Stimulated activated naive CD8-positive, alpha-beta T cell treated with anti-CD3 and anti-CD28 coated beads, Interleukin-15, amount 100 ng/mL, for 72 hours (primary cell): ENCODE measurements around the gene PTRH1.

Experiments used
- ATAC-seq: fragments of 150-1000 bp; cut with Tn5 transposase; 2 replicates; pipeline ENCODE4 v1.10.0; 2021; ENCODE audit warnings: mild to moderate bottlenecking, moderate library complexity
- DNase-seq, 2 donors: peaks; one replicate each; pipeline ENCODE4 v3.0.0; 2021 to 2022
- H3K27ac Mint-ChIP-seq, 2 donors: one replicate each; pipeline ENCODE4 v1.8.0; 2022; ENCODE audit warnings: mild to moderate bottlenecking in 2 of 2, mixed read lengths in 2 of 2, moderate library complexity in 2 of 2
- H3K27me3 Mint-ChIP-seq: one replicate; pipeline ENCODE4 v1.8.0; 2022; ENCODE audit warnings: mixed read lengths
- H3K4me1 Mint-ChIP-seq: one replicate; pipeline ENCODE4 v1.8.0; 2022; ENCODE audit warnings: mild to moderate bottlenecking, mixed read lengths
- H3K4me3 Mint-ChIP-seq, 2 donors: one replicate each; pipeline ENCODE4 v1.8.0; 2022; ENCODE audit warnings: mild to moderate bottlenecking in 2 of 2, mixed read lengths in 2 of 2, moderate library complexity in 1 of 2
- H3K9me3 Mint-ChIP-seq, 2 donors: one replicate each; pipeline ENCODE4 v1.8.0; 2022; ENCODE audit warnings: mixed read lengths in 2 of 2

PTRH1 gene

DNA sequence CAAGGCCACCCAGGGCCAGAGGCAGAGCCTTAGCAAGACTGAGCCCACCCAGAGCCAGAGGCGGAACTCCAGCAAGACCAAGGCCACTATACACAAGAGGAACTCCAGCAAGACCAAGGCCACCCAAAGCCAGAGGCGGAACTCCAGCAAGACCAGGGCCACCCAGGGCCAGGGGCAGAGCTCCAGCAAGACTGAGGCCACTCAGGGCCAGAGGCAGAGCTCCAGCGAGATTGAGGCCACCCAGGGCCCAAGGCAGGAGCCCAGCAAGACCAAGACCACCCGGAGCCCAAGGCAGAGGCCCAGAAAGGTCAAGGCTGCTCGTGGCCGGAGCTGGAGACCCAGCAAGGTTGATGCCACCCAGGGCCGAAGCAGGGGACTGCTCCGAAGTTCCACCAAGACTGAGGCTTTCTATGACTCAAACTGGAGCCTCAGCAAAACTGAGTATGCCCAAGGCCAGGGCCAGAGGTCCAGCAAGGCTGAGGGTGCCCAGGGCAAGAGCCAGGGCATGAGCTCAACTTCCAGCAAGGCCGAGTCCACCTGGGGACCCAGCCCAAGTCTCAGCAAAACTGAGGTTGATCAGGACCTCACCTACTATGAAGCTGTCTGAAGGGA is 15.4 kb upstream of the PTRH1 start:
- no peak for ATAC-seq
- H3K27ac Mint-ChIP-seq = no peak overlapping the region

GRCh38 chr9:127730262-127730661 is 14.8 kb upstream of the PTRH1 start:
- ATAC-seq (no peak), DNase-seq (no peak)
- H3K4me3 Mint-ChIP-seq = no peak overlapping the region
- H3K27ac Mint-ChIP-seq = no peak overlapping the region
- no peaks in the 10 kb centered on the region for H3K27me3 Mint-ChIP-seq
- no peaks in the 10 kb centered on the region for H3K9me3 Mint-ChIP-seq
- H3K4me1 Mint-ChIP-seq = peaks cover 11% of the 10 kb centered on the region

More for the DNA sequence above, 15.4 kb upstream of the PTRH1 start:
- Mint-ChIP-seq H3K9me3 (no peaks in the 10 kb centered on the region), H3K4me1 (peaks cover 11% of the 10 kb centered on the region), H3K4me3 (no peak overlapping the region), H3K27me3 (no peaks in the 10 kb centered on the region)
- DNase-seq = no peak

- DNase-seq = no peak
- ATAC-seq = no peak
- Mint-ChIP-seq H3K4me1 (peaks cover 11% of the 10 kb centered on the region), H3K4me3 (no peak overlapping the region), H3K27me3 (no peaks in the 10 kb centered on the region), H3K27ac (peak overlapping the region in 1 of 2 donors; percentile 37), H3K9me3 (no peaks in the 10 kb centered on the region)
These were observed 14.2 kb upstream of the PTRH1 start for GRCh38 chr9:127729522-127730256.

DNA sequence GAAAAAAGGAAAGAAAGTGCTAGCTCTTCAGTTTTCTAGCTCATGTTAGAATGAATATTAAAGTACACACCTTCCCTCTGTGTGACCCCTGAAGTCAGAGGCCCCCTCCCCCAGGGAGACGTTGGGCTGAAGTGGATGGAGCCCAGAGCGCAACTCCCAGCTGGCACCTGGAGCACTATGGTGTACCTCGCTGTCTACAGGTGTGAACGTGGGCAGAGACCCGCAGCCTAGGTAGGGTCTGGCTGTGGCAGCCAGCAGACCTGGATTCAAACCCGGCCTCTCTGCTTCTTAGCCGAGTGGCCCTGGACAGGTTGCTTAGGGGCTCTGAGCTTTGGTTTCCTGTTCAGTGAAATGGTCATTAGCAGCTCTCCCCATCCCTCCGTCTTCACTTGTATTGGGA is 13.3 kb upstream of the PTRH1 start:
- Mint-ChIP-seq H3K27ac (no peak overlapping the region), H3K4me3 (no peak overlapping the region), H3K9me3 (no peaks in the 10 kb centered on the region), H3K4me1 (peaks cover 4% of the 10 kb centered on the region), H3K27me3 (no peaks in the 10 kb centered on the region)
- DNase-seq = no peak
- ATAC-seq = no peak

DNA sequence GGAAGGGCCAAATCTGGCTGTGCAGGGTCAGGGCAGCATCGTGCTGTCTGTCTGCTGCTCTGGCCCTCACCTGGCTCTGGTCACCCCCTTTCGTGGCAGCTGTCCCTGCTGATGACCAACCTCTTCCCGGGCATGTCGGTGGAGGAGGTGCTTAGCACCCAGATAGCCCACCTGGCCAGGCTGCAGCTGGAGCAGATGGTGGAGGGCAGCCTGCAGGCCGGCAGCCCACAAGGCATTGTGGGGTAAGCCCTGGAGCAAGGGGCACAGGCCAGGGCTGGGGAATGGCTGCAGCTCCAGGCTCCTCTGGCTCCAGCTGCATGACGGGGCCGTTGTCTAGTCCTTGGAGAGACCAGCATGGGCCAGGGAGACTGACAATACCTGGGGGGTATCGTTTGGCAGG is 11.4 kb upstream of the PTRH1 start:
- DNase-seq (no peak), ATAC-seq (no peak)
- Mint-ChIP-seq H3K4me3 (no peak overlapping the region), H3K9me3 (no peaks in the 10 kb centered on the region), H3K27me3 (no peaks in the 10 kb centered on the region), H3K4me1 (no peaks in the 10 kb centered on the region), H3K27ac (no peak overlapping the region)

DNA sequence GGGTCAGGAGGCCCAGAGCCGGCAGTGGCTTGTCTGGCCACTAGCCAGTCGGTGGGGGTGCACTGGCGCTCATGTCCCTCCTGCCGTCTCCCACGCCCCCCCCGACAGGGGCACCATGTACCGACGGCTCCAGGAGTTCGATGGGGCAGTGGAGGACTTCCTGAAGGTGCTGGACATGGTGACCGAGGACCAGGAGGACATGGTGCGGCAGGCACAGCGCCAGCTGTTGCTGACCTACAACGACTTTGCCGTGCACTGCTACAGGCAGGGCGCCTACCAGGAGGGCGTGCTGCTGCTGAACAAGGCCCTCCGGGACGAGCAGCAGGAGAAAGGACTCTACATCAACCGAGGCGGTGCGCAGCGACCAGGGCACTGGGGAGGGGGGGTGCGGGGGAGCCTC is 8.5 kb upstream of the PTRH1 start:
- ATAC-seq = no peak

DNA sequence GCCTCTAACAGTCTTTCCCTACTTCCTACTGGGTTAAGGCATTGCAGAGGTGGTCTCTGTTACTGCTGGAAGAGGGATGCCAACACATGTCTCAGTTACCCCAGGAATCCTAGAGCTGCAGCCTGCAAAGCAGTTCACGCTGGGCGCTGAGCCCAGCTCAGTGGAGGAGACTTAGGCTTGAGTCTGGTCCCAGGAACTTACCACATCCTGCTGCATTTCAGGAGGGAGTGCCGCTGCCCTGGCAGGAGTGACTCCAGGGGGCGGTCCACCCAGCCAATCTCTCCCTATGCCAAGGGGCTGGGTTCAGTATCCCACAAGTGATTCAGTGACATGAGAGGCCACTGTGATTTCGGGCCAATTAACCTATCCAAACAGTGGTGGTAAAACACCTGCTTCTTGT is 8.0 kb upstream of the PTRH1 start:
- no peaks in the 10 kb centered on the region for H3K9me3 Mint-ChIP-seq
- no peak for DNase-seq
- ATAC-seq = no peak
- H3K27ac Mint-ChIP-seq = no peak overlapping the region
- H3K4me1 Mint-ChIP-seq = peaks cover 27% of the 10 kb centered on the region
- no peaks in the 10 kb centered on the region for H3K27me3 Mint-ChIP-seq
- no peak overlapping the region for H3K4me3 Mint-ChIP-seq

More for the DNA sequence above, 8.5 kb upstream of the PTRH1 start:
- no peak for DNase-seq
- Mint-ChIP-seq H3K4me3 (no peak overlapping the region), H3K9me3 (no peaks in the 10 kb centered on the region), H3K4me1 (peaks cover 27% of the 10 kb centered on the region), H3K27ac (peak overlapping the region in 1 of 2 donors; percentile 74), H3K27me3 (no peaks in the 10 kb centered on the region)

GRCh38 chr9:127723013-127723412 is 7.5 kb upstream of the PTRH1 start:
- Mint-ChIP-seq H3K27me3 (no peaks in the 10 kb centered on the region), H3K27ac (no peak overlapping the region), H3K9me3 (no peaks in the 10 kb centered on the region), H3K4me1 (peaks cover 27% of the 10 kb centered on the region), H3K4me3 (no peak overlapping the region)
- ATAC-seq (no peak), DNase-seq (no peak)

GRCh38 chr9:127722055-127722745 is 6.7 kb upstream of the PTRH1 start:
- Mint-ChIP-seq H3K4me3 (no peak overlapping the region), H3K4me1 (peaks cover 27% of the 10 kb centered on the region), H3K9me3 (no peaks in the 10 kb centered on the region), H3K27ac (no peak overlapping the region), H3K27me3 (no peaks in the 10 kb centered on the region)
- no peak for ATAC-seq
- DNase-seq = no peak

GRCh38 chr9:127721391-127721821 is 5.9 kb upstream of the PTRH1 start:
- Mint-ChIP-seq H3K4me1 (peaks cover 29% of the 10 kb centered on the region), H3K27me3 (no peaks in the 10 kb centered on the region), H3K9me3 (no peaks in the 10 kb centered on the region), H3K4me3 (peak overlapping the region in 1 of 2 donors; percentile 33), H3K27ac (peak overlapping the region; percentile 1 to 96)
- DNase-seq = no peak
- no peak for ATAC-seq

DNA sequence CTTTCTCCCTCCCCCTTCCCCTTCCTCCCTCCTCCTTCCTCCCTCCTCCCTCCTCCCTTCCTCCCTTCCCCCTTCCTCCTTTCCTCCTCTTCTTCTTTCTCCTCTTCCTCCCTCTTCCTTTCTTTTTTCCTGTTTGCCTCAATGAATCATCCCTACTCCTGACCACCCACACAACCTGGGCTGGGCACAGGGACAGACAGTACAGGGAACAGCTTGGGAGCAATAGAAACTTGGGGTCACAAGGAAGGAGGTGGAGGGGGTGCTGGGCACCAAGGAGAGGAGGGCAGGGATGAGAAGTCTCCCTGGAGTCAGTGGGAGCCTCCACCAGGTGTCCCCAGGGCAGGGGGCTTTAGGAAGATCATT is 5.4 kb upstream of the PTRH1 start:
- ATAC-seq = no peak
- Mint-ChIP-seq H3K4me1 (peaks cover 34% of the 10 kb centered on the region), H3K9me3 (no peaks in the 10 kb centered on the region), H3K27ac (peak overlapping the region; percentile 1 to 96), H3K4me3 (peak overlapping the region in 1 of 2 donors; percentile 57), H3K27me3 (no peaks in the 10 kb centered on the region)
- no peak for DNase-seq

GRCh38 chr9:127720031-127720864 is 4.8 kb upstream of the PTRH1 start:
- ATAC-seq (peak; percentile 10), DNase-seq (no peak)
- H3K27ac Mint-ChIP-seq = peak overlapping the region; percentile 83 to 95
- no peaks in the 10 kb centered on the region for H3K9me3 Mint-ChIP-seq
- H3K27me3 Mint-ChIP-seq = no peaks in the 10 kb centered on the region
- peaks cover 40% of the 10 kb centered on the region for H3K4me1 Mint-ChIP-seq
- H3K4me3 Mint-ChIP-seq = peak overlapping the region; percentile 58 to 72

- Mint-ChIP-seq H3K9me3 (no peaks in the 10 kb centered on the region), H3K4me1 (peaks cover 55% of the 10 kb centered on the region), H3K27me3 (no peaks in the 10 kb centered on the region), H3K4me3 (no peak overlapping the region), H3K27ac (peak overlapping the region in 1 of 2 donors; percentile 86)
- no peak for ATAC-seq
- DNase-seq = no peak
These were observed 2.3 kb upstream of the PTRH1 start for GRCh38 chr9:127717766-127718165.

DNA sequence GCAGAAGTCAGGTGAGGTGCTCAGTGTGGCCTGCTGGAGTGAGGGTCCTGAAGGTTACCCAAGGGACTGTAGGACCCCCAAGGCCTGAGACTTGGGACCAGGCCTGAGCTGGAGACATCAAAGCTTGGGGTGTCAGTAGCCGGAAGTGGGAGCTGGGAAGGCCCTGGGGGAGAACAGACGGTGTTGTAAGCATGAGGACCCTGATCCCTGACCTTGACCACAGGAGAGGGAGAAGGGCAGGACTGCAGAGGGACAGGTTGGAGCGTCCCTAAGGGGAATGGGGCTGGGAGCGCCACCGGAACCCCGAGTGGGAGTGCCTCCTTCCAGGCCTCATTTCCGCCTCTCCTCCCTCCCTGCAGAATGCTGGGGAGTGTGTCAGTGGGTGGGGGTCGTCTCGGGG is 949 bp upstream of the PTRH1 start:
- no peaks in the 10 kb centered on the region for H3K27me3 Mint-ChIP-seq

GRCh38 chr9:127714951-127715469 is 453 bp downstream of the PTRH1 start:
- Mint-ChIP-seq H3K27ac (peak overlapping the region; percentile 97 to 99), H3K27me3 (no peaks in the 10 kb centered on the region), H3K4me3 (peak overlapping the region; percentile 98 to 99), H3K9me3 (no peaks in the 10 kb centered on the region), H3K4me1 (peaks cover 64% of the 10 kb centered on the region)
- ATAC-seq = peak; percentile 23
- DNase-seq = peak in 1 of 2 donors; percentile 21

More for the DNA sequence above, 949 bp upstream of the PTRH1 start:
- Mint-ChIP-seq H3K4me1 (peaks cover 65% of the 10 kb centered on the region), H3K9me3 (no peaks in the 10 kb centered on the region), H3K4me3 (peak overlapping the region; percentile 98 to 99), H3K27ac (peak overlapping the region; percentile 79 to 97)
- no peak for ATAC-seq
- DNase-seq = no peak
